H1 (cell line): ENCODE results near the gene TAS2R30. TPM values are rescaled to one million over a fixed set of nuclear protein-coding genes. Genes with fewer than 3 reads are reported as not detected.

Experiments used
- CTCF ChIA-PET: fragments of 300-600 bp; sonication (Branson Sonifier 250); formaldehyde crosslinking; loops from one replicate; lab custom pipeline; 2021; ENCODE audit not compliant: partially characterized antibody; lab: Charles Lee
- POLR2A ChIA-PET: fragments of 300-600 bp; sonication (Branson Sonifier 250); formaldehyde crosslinking; loops from one replicate; lab custom pipeline; 2021; ENCODE audit warnings: inconsistent platforms; ENCODE audit not compliant: partially characterized antibody; lab: Charles Lee
- DNase-seq, 2 experiments: peaks; one replicate each; pipeline versions ENCODE4 v3.0.0 to v3.0.0-alpha.2; 2010 to 2022; ENCODE audit warnings: low spot score in 2 of 2, low read depth in 1 of 2, mixed read lengths in 1 of 2
- FAIRE-seq: peaks from 2 replicates; lab custom pipeline; 2011; peaks lifted over from hg19 to GRCh38; lab: Jason Lieb, UNC
- H2AFZ ChIP-seq: 2 replicates; pipeline ENCODE4 v1.8.1; 2012; ENCODE audit warnings: low read length, inconsistent platforms
- H2AK5ac ChIP-seq: 2 replicates; pipeline ENCODE4 v1.6.1; 2013; ENCODE audit warnings: low read depth, low read length
- H2BK120ac ChIP-seq: replicated peaks from 2 replicates; pipeline ENCODE3; 2013; ENCODE audit warnings: low read depth, low read length, inconsistent platforms
- H2BK12ac ChIP-seq: 2 replicates; pipeline ENCODE4 v1.6.1; 2013; ENCODE audit warnings: low read depth, low read length
- H2BK15ac ChIP-seq: 2 replicates; pipeline ENCODE4 v1.6.1; 2013; ENCODE audit warnings: low read length
- H2BK20ac ChIP-seq: 2 replicates; pipeline ENCODE4 v1.6.1; 2013; ENCODE audit warnings: low read length
- H2BK5ac ChIP-seq: 2 replicates; pipeline ENCODE4 v1.6.1; 2013; ENCODE audit warnings: low read depth, low read length
- H3K14ac ChIP-seq: 2 replicates; pipeline ENCODE4 v1.6.1; 2013; ENCODE audit warnings: inconsistent platforms; ENCODE audit not compliant: insufficient read length
- H3K18ac ChIP-seq: 2 replicates; pipeline ENCODE4 v1.6.1; 2013; ENCODE audit warnings: low read length; ENCODE audit errors: extremely low read depth
- H3K23ac ChIP-seq: 2 replicates; pipeline ENCODE4 v1.6.1; 2013; ENCODE audit warnings: inconsistent platforms; ENCODE audit not compliant: insufficient read length
- H3K23me2 ChIP-seq: 2 replicates; pipeline ENCODE4 v1.6.1; 2013; ENCODE audit warnings: low read depth, low read length
- H3K27ac ChIP-seq: 2 replicates; pipeline ENCODE4 v1.6.1; 2011; ENCODE audit warnings: low read depth, low read length, inconsistent platforms
- H3K27me3 ChIP-seq, 4 experiments: replicated peaks in 1 of 4; 1 replicate in 1 of 4; 2 replicates in 3 of 4; pipeline versions ENCODE4 v1.6.1 to v1.8.1; 2011 to 2013; ENCODE audit warnings: low read length in 3 of 4, mild to moderate bottlenecking in 3 of 4, inconsistent platforms in 2 of 4, mixed read lengths in 2 of 4, moderate library complexity in 1 of 4; ENCODE audit not compliant: control insufficient read depth in 3 of 4, insufficient read depth in 3 of 4; ENCODE audit errors: extremely low read depth in 1 of 4
- H3K36me3 ChIP-seq, 4 experiments: 2 replicates each; pipeline versions ENCODE4 v1.6.1 to v1.8.1; 2011 to 2013; ENCODE audit warnings: mild to moderate bottlenecking in 4 of 4, low read length in 3 of 4, moderate library complexity in 2 of 4, control low read depth in 1 of 4, inconsistent platforms in 1 of 4; ENCODE audit not compliant: insufficient read depth in 4 of 4, control insufficient read depth in 2 of 4
- H3K4ac ChIP-seq: replicated peaks from 2 replicates; pipeline ENCODE3; 2013; ENCODE audit warnings: low read length, low read depth, mixed read lengths, inconsistent platforms; ENCODE audit not compliant: insufficient read length
- H3K4me1 ChIP-seq, 4 experiments: replicated peaks in 1 of 4; 1 replicate in 1 of 4; 2 replicates in 3 of 4; pipeline versions ENCODE4 v1.6.1 to v1.8.1; 2011 to 2013; ENCODE audit warnings: low read length in 3 of 4, inconsistent platforms in 2 of 4, mixed read lengths in 1 of 4; ENCODE audit not compliant: insufficient read depth in 4 of 4, control insufficient read depth in 3 of 4
- H3K4me2 ChIP-seq, 2 experiments: 2 replicates each; pipeline versions ENCODE4 v1.6.1 to v1.8.1; 2011 to 2013; ENCODE audit warnings: low read depth in 2 of 2, low read length in 2 of 2, control low read depth in 1 of 2, inconsistent platforms in 1 of 2, mild to moderate bottlenecking in 1 of 2; ENCODE audit not compliant: insufficient read depth in 1 of 2
- H3K4me3 ChIP-seq, 4 experiments: fragments of 200-600, 300-600 bp in 1 of 4; sonication (generic), shearing (Covaris generic), sonication (Bioruptor Twin) in 1 of 4; 2 replicates each; pipeline versions ENCODE4 v1.5.1 to v1.8.1; 2011 to 2016; ENCODE audit warnings: low read length in 4 of 4, low read depth in 3 of 4, control low read depth in 2 of 4, inconsistent platforms in 2 of 4, mild to moderate bottlenecking in 2 of 4, mixed read lengths in 1 of 4, moderate library complexity in 1 of 4; ENCODE audit not compliant: insufficient read depth in 2 of 4; ENCODE audit errors: extremely low read depth in 1 of 4
- H3K56ac ChIP-seq: replicated peaks from 2 replicates; pipeline ENCODE3; 2013; ENCODE audit warnings: low read depth, mild to moderate bottlenecking, mixed read lengths, low read length, inconsistent platforms; ENCODE audit not compliant: insufficient read length
- H3K79me1 ChIP-seq: 2 replicates; pipeline ENCODE4 v1.6.1; 2013; ENCODE audit warnings: low read depth, low read length, control low read depth
- H3K79me2 ChIP-seq, 2 experiments: 2 replicates each; pipeline versions ENCODE4 v1.6.1 to v1.8.1; 2012 to 2013; ENCODE audit warnings: low read length in 2 of 2, mild to moderate bottlenecking in 2 of 2, inconsistent platforms in 1 of 2; ENCODE audit not compliant: insufficient read depth in 2 of 2, control insufficient read depth in 1 of 2
- H3K9ac ChIP-seq, 4 experiments: replicated peaks in 1 of 4; 1 replicate in 1 of 4; 2 replicates in 3 of 4; pipeline versions ENCODE4 v1.6.1 to v1.8.1; 2011 to 2013; ENCODE audit warnings: low read depth in 3 of 4, low read length in 3 of 4, control low read depth in 2 of 4, mild to moderate bottlenecking in 2 of 4, moderate library complexity in 2 of 4, inconsistent platforms in 1 of 4; ENCODE audit errors: extremely low read depth in 1 of 4
- H3K9me3 ChIP-seq, 2 experiments: 2 replicates each; pipeline versions ENCODE4 v1.6.1 to v1.8.1; 2012 to 2013; ENCODE audit warnings: mild to moderate bottlenecking in 2 of 2, moderate library complexity in 2 of 2, control low read depth in 1 of 2, inconsistent platforms in 1 of 2, low read depth in 1 of 2, low read length in 1 of 2, mixed read lengths in 1 of 2; ENCODE audit not compliant: insufficient read depth in 2 of 2
- H4K20me1 ChIP-seq, 2 experiments: replicated peaks in 1 of 2; 2 replicates each; pipeline versions ENCODE3 to v1.8.1; 2011 to 2013; ENCODE audit warnings: inconsistent platforms in 2 of 2, low read length in 2 of 2, mild to moderate bottlenecking in 1 of 2; ENCODE audit not compliant: insufficient read depth in 2 of 2, control insufficient read depth in 1 of 2
- H4K5ac ChIP-seq: 2 replicates; pipeline ENCODE4 v1.6.1; 2013; ENCODE audit warnings: low read length, low read depth, mixed read lengths, inconsistent platforms; ENCODE audit not compliant: insufficient read length
- H4K8ac ChIP-seq: 2 replicates; pipeline ENCODE4 v1.8.0; 2013; ENCODE audit warnings: mild to moderate bottlenecking, moderate library complexity, low read length, inconsistent platforms; ENCODE audit not compliant: insufficient read depth; ENCODE audit errors: extremely low read depth
- H4K91ac ChIP-seq: replicated peaks from 2 replicates; pipeline ENCODE3; 2013; ENCODE audit warnings: low read length, mixed read lengths, inconsistent platforms; ENCODE audit not compliant: insufficient read length
- BACH1 ChIP-seq: IDR thresholded peaks from 2 replicates; pipeline ENCODE4 v1.6.1; 2012; ENCODE audit warnings: low read length, improper control_type of control experiment
- BRCA1 ChIP-seq: IDR thresholded peaks from 2 replicates; pipeline ENCODE4 v1.6.1; 2012; ENCODE audit warnings: low read depth, low read length, improper control_type of control experiment
- CEBPB ChIP-seq: IDR thresholded peaks from 2 replicates; pipeline ENCODE4 v1.6.1; 2012; ENCODE audit warnings: low read depth, low read length
- CREB1 ChIP-seq: IDR thresholded peaks from 2 replicates; pipeline ENCODE4 v1.6.1; 2012; ENCODE audit warnings: inconsistent platforms
- CTBP2 ChIP-seq: IDR thresholded peaks from 2 replicates; pipeline ENCODE4 v1.7.0; 2011; ENCODE audit warnings: borderline replicate concordance, mild to moderate bottlenecking, moderate library complexity, mixed read lengths, low read length; ENCODE audit not compliant: insufficient read depth, insufficient read length
- EP300 ChIP-seq, 2 experiments: IDR thresholded peaks; 1 replicate in 1 of 2; 2 replicates in 1 of 2; pipeline ENCODE4 v1.6.1; 2011 to 2012; ENCODE audit warnings: low read depth in 2 of 2, low read length in 2 of 2, mild to moderate bottlenecking in 2 of 2, borderline replicate concordance in 1 of 2, inconsistent platforms in 1 of 2, moderate library complexity in 1 of 2
- FOSL1 ChIP-seq: IDR thresholded peaks from 2 replicates; pipeline ENCODE4 v1.6.1; 2011; ENCODE audit warnings: mild to moderate bottlenecking, low read depth, low read length, moderate library complexity; ENCODE audit not compliant: insufficient read depth
- KDM1A ChIP-seq: fragments of 200-600, 300-600 bp; sonication (generic); IDR thresholded peaks from 2 replicates; pipeline ENCODE4 v1.7.1; 2016; ENCODE audit warnings: mild to moderate bottlenecking, low read length, borderline replicate concordance
- KDM4A ChIP-seq: IDR thresholded peaks from one replicate; pipeline ENCODE4 v1.7.1; 2012; ENCODE audit warnings: low read depth, mild to moderate bottlenecking, moderate library complexity, low read length, inconsistent platforms; ENCODE audit not compliant: severe bottlenecking
- KDM5A ChIP-seq: fragments of 200-600 bp; IDR thresholded peaks from 2 replicates; pipeline ENCODE4 v1.7.1; 2012; ENCODE audit warnings: mild to moderate bottlenecking, low read length, inconsistent platforms, mixed read lengths
- RBBP5 ChIP-seq: IDR thresholded peaks from 2 replicates; pipeline ENCODE4 v1.7.1; 2012; ENCODE audit warnings: low read depth, mild to moderate bottlenecking, inconsistent platforms, low read length, moderate library complexity, borderline replicate concordance
- RFX5 ChIP-seq: IDR thresholded peaks from 2 replicates; pipeline ENCODE4 v1.6.1; 2011; ENCODE audit warnings: low read depth, low read length, improper control_type of control experiment, borderline replicate concordance
- RXRA ChIP-seq: IDR thresholded peaks from 2 replicates; pipeline ENCODE4 v1.6.1; 2011; ENCODE audit warnings: low read depth, mild to moderate bottlenecking, low read length, moderate library complexity; ENCODE audit not compliant: insufficient read depth
- SP2 ChIP-seq: IDR thresholded peaks from 2 replicates; pipeline ENCODE4 v1.6.1; 2012; ENCODE audit warnings: mild to moderate bottlenecking, low read length, inconsistent platforms
- TAF1 ChIP-seq: IDR thresholded peaks from 2 replicates; pipeline ENCODE4 v1.6.1; 2011; ENCODE audit warnings: mild to moderate bottlenecking, low read depth, low read length
- TBP ChIP-seq: IDR thresholded peaks from 2 replicates; pipeline ENCODE4 v1.6.1; 2011; ENCODE audit warnings: low read depth, low read length, improper control_type of control experiment
- WGBS, 2 experiments: shearing (Covaris generic) in 1 of 2; methylation state at CpG; one replicate each; pipeline versions ENCODE4 v1.1.6 to v1.1.7; 2013 to 2015; ENCODE audit warnings: low lambda C conversion rate in 2 of 2, mixed read lengths in 2 of 2, inconsistent platforms in 1 of 2, low coverage in 1 of 2, missing lambda C conversion rate in 1 of 2; ENCODE audit not compliant: insufficient replicate concordance in 2 of 2, insufficient coverage in 1 of 2, insufficient read length in 1 of 2; ENCODE audit errors: extremely low coverage in 1 of 2, missing lambda C conversion rate in 1 of 2; 5-methylcytosine and 5-hydroxymethylcytosine counted together
- polyA plus RNA-seq, 7 experiments: library from polyadenylated mRNA; depleted of rRNA in 3 of 7; stranded (reverse) in 5 of 7; unstranded in 2 of 7; fragments of >200 nt in 5 of 7; fragments of 200-250 nt in 2 of 7; gene quantifications; 1 replicate in 5 of 7; 2 replicates in 1 of 7; 4 replicates in 1 of 7; pipeline versions ENCODE4 v1.2.1 to v1.2.3, GENCODE V29; 2011 to 2013; ENCODE audit warnings: missing spikeins in 2 of 7, mixed read lengths in 2 of 7
- total RNA-seq: library from RNA; stranded (reverse); fragmentation: NEBNext Ultra II Directional; extraction: Animal tissue kit (Norgen Biotek cat#: 25700); gene quantifications from 2 replicates; pipeline ENCODE4 v1.2.1, GENCODE V29; 2021

TAS2R30 gene
- total and polyA plus RNA-seq, 2 of the 8 experiments (the other 6 are each of a cell fraction or from before 2014, with no cell fraction given): 0.33 to 1.0 TPM

DNA sequence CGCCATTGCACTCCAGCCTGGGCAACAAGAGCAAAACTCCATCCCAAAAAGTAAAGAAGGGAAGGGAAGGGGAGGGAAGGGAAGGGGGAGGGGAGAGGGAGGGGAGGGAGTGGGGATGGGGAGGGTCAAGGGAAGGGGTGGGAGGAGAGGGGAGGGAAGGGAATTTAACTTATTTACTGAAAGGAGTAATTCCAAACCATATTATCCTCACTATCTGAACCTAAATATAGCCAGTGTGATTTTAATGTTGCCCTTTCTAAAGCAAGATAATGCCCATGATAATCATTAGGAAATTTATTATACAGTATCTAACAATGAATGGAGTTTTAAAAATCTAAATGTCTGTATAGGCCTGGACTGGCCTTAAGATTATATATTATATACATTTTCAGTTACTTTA lies 43.8 kb upstream of the TAS2R30 start:
- H4K5ac ChIP-seq: no peak overlapping the region
- TF ChIP-seq TAF1: no peak
- TF ChIP-seq CEBPB: no peak
- TF ChIP-seq CREB1: no peak
- TF ChIP-seq KDM4A: no peak
- TF ChIP-seq BRCA1: no peak
- no peak for TF ChIP-seq BACH1
- TF ChIP-seq EP300 (IDR thresholded peaks at IDR 0.05; ENCODE audit: borderline replicate concordance in 1 of 2, low read depth in 2 of 2, low read length in 2 of 2): no peak
- TF ChIP-seq RXRA: no peak
- TF ChIP-seq CTBP2: no peak
- no peak for TF ChIP-seq SP2
- no peak for TF ChIP-seq KDM5A
- no peak for TF ChIP-seq FOSL1
- TF ChIP-seq KDM1A: no peak
- TF ChIP-seq RFX5: no peak
- TF ChIP-seq RBBP5: no peak
- no peak for TF ChIP-seq TBP

More for the DNA sequence above, 43.8 kb upstream of the TAS2R30 start:
- H3K14ac ChIP-seq: no peak overlapping the region
- no peak overlapping the region for H3K18ac ChIP-seq
- no peak overlapping the region for H2AK5ac ChIP-seq
- H3K23ac ChIP-seq: no peak overlapping the region
- H3K9ac ChIP-seq: no peak overlapping the region
- H4K8ac ChIP-seq: no peak overlapping the region
- H3K23me2 ChIP-seq: no peaks in the 10 kb centered on the region
- ChIA-PET POLR2A (no interaction called here), CTCF (no interaction called here)
- H3K36me3 ChIP-seq: no peaks in the 10 kb centered on the region
- no peak overlapping the region for H2BK20ac ChIP-seq
- DNase-seq (no peak), FAIRE-seq (no peak)
- WGBS, 2 experiments: 86% methylated on average over 1 of the region's 1 CpG; no CpG with 5 or more reads in 1 of the 2 experiments
- peaks cover 0 to 7% of the 10 kb centered on the region in 2 experiments; a peak in 2 of 4 replicates for H3K79me2 ChIP-seq
- no peak overlapping the region for H2BK120ac ChIP-seq
- H3K4me1 ChIP-seq: no peaks in the 10 kb centered on the region
- H3K4ac ChIP-seq: no peak overlapping the region
- no peaks in the 10 kb centered on the region for H4K20me1 ChIP-seq
- H3K9me3 ChIP-seq: no peaks in the 10 kb centered on the region
- no peak overlapping the region for H3K4me2 ChIP-seq
- no peak overlapping the region for H2BK12ac ChIP-seq
- H3K27me3 ChIP-seq: no peaks in the 10 kb centered on the region
- no peak overlapping the region for H2BK5ac ChIP-seq
- H2BK15ac ChIP-seq: no peak overlapping the region
- H3K4me3 ChIP-seq: no peak overlapping the region
- H2AFZ ChIP-seq: no peak overlapping the region
- no peak overlapping the region for H4K91ac ChIP-seq
- H3K56ac ChIP-seq: no peak overlapping the region
- no peaks in the 10 kb centered on the region for H3K79me1 ChIP-seq
- no peak overlapping the region for H3K27ac ChIP-seq
